ENCODE measurements around the gene SWI5.

The SWI5 gene

GRCh38 chr9:128252317-128253139 is 23.5 kb upstream of the SWI5 start:
- no peak for DNase-seq

- DNase-seq: no peak
Observed at GRCh38 chr9:128253140-128253990, 22.7 kb upstream of the SWI5 start.

DNA sequence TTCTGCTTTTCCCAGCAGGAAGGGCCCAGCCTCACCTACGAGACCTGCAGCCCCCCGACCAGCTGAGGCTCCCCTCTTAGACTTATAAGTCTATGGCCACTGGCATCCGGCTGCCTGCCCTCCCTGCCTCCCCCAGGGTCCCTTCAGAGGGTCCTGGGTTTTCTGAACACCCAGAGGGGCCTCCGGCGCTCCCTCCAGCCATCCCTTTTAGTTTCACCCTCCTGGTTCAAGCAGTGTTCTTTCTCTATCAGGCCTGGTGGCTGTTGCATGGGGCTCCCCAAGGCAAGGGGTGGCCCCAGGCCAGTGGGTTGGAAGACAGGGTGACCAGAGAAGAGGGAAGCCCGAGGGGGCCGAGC is 22.1 kb upstream of the SWI5 start:
- DNase-seq: no peak

DNA sequence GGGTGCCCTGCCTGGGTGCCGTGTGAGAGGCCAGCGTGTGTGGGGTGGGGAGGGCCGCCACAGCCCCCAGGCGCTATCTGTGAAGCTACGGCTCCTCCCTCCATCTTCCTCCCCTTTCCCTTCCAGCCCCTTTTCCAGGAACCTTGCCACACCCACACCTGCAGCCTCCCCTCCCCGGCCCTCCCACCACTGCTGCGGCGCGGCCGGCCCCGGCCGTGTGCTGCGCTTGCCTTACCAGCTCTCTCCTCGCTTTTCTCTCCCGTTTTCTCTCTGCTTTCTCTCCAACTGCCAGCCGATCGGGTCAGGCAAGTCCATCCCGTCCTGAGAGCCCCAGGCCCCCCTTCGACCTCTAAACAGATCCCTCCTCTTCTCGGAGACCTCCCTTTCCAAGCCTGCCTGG is 21.7 kb upstream of the SWI5 start:
- no peak for DNase-seq

DNA sequence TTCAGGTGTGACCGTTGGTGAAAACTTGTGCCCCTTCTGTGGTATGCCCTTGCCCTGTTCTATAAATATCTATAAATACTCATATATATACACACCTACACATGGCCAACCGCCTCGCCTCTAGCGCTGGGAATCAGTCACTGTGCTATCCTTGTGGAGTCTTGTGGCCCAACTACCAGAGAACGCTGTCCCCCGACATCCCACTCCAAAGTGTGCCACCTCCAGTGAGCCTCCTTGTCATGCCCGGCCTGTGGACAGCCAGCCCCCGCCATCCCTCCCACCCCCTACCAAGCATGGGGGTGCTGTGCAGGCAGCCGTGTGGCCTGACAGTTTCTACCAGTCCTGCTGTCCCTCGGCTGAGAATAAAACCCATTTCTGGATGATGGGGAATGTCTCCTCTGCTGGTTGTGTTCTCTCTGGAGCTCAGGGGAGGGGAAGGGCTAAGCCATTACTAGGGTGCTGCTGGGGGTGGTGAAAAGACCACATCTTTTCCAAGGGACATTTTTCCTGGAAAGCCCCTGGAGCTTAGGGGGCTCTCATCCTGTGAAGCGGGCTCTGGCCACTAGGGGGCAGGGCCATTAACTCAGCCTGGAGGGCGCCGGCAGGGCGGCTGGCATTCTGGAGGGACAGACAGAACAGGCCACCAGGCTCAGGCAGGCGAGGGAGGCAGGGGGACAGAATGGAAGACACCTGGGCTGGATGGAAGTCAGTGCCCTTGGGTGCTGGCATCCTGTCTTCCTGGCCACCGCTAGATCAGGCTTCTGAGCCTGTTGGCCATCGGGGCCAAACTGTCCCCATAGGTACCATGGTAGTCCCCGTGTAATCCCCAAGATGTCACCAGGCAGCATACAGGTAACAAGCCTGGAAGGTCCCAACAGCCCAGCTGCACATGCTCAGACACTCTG is 21.0 kb upstream of the SWI5 start:
- peak; percentile 55 for DNase-seq

DNA sequence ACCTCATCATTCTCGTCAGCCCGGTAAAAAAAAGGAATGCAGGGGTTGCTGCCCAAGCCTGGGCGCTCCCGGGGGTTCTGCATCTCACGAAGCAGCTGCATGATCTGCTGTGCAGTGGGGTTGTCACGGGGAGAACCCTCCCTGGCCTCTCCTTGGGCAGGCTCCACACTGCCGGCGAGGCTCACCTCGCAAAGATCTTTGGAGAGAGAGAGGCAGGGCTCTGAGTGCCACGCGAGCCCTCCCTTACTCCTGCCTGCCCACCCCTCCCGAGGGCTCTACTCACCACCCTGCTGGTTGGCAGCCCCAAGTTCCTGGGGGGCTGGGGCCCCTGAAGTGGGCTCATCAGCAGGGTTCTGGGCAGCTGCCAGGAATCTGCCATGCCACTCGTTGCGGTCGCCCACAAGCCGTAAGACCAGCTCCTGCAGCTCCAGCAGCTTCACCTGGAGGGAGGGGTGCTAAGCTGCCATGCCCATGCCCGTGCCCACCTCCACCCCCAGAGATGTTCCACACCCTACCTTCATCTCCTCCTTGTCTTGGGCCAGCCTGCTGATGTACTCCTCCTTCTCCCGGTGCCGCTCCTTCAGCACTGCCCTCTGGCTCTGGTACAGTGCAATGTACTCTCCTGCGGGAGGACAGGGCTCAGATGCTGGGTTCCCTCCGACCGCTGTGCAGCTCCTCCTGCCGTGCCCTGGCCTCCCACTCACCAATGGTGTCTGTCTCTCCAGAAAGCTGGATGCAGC is 18.8 kb upstream of the SWI5 start:
- DNase-seq: no peak

DNA sequence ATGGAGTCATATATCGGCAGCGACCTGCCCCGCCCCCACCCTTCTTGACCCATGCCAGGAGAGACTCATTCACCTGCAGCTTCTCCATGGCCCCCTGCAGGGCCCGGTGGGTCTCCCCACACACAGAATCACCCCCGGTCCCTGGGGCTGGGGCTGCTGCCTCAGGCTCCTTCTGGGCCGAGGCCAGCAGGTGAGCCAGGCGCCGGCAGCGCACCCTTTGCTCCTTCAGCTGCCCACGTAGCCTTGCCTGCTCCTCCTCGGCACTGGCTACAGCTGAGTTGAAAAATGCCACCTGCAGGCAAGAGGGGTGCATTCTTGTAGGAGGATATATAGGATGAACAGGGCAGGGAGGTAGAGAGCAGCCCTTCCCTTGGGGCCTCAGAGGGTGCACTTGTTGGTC is 18.2 kb upstream of the SWI5 start:
- no peak for DNase-seq

- DNase-seq: no peak
Observed at GRCh38 chr9:128258326-128258725, 17.8 kb upstream of the SWI5 start.

GRCh38 chr9:128259156-128259555 is 16.9 kb upstream of the SWI5 start:
- no peak for DNase-seq

GRCh38 chr9:128260340-128260739 is 15.7 kb upstream of the SWI5 start:
- DNase-seq: no peak

- DNase-seq: no peak
Observed at GRCh38 chr9:128262687-128263086, 13.4 kb upstream of the SWI5 start.

GRCh38 chr9:128265348-128265847 is 10.7 kb upstream of the SWI5 start:
- DNase-seq: no peak

DNA sequence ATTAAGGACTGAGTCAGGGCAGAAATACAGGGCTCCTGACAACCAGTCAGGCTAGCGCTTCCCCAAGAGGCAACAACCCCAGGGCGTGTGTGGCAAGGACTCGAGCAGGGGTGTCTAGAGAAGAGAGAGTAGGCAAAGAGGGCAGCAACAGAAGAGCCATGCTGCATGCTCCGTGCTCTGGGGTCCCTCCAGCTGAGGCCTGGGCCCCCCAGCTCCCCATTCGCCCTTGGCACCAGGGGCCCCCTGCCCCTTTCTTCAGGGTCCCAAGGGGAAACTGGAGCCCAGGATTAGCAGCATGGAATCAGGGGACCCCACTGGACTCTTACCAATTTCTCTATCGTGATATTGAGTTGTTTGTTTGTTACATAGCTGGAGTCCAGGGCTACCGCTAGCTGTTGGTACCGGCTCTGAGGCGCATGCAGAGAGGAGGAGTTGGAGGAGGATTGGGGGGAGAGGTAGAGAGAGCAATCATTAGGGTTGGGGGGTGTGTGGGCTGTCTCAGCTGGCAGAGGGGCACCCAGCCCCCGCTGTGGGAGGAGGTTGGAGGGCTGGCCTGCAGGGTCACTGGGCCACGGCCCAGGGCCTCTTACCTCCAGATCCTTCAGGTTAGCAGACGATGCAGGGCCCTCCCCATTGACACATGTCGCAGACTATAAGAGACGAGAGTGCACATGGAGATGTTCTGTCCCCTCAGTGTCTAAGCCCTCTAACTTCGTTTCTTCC is 9.0 kb upstream of the SWI5 start:
- DNase-seq: no peak

GRCh38 chr9:128271112-128271511 is 5.0 kb upstream of the SWI5 start:
- no peak for DNase-seq

- no peak for DNase-seq
Observed at GRCh38 chr9:128271512-128271911, 4.6 kb upstream of the SWI5 start.

- DNase-seq: no peak
Observed at GRCh38 chr9:128274245-128274644, 1.8 kb upstream of the SWI5 start.

DNA sequence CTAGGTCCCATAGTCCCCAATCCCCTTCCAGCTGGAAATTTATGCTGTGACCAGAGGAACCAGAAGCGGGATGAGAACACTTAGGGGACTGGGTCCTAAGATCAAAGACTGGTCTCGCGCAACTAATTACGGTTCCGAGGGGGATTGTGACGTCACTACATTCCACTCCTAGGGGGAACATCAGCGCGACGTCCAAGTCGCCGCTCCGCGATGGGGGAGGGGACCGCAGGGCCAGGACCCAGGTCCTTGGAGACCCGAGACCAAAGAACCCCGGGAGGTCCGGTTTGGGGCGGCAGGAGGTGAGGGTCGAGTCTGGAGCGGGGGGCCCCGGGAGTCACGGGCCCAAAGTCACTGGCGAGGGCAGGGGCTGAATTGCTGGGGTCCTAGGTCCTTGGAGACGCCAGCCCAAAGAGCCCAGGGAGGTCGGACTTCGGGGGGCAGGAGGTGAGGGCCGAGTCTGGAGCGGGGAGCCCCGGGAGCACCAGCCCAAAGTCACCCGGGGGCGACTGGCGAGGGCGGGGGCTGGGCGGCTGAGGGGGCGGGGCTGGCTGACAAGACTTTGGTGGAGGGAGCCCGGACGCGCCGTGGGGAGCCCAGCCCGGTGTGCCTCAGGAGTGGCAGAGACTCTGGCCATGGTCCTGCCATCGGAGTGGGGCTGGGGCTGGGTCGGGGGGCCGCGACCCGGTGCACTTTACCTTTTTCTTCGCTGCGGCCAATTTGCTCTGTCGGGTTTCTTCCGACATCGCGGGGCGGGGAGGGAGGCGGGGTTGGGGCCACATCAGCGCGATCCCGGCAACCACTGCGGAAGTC is 673 bp upstream of the SWI5 start, which contains the start of gene GOLGA2:
GOLGA2 (minus strand) TSS at position 810 of the 810 bp plus-strand sequence; CDS start at position 779, 31 bp downstream.
- DNase-seq: peak; percentile 17

GRCh38 chr9:128276574-128277270 is 646 bp downstream of the SWI5 start:
- DNase-seq: no peak

Data from CD4-positive, alpha-beta T cell treated with Interleukin-17A for 1 hour (primary cell).